ENCODE data around the gene NEK5.
"Not testable (repeated sequence)": the region's sequence is repeated elsewhere in the genome, so short reads cannot be mapped to it uniquely, and the experiment has no call there.

Gene NEK5

DNA sequence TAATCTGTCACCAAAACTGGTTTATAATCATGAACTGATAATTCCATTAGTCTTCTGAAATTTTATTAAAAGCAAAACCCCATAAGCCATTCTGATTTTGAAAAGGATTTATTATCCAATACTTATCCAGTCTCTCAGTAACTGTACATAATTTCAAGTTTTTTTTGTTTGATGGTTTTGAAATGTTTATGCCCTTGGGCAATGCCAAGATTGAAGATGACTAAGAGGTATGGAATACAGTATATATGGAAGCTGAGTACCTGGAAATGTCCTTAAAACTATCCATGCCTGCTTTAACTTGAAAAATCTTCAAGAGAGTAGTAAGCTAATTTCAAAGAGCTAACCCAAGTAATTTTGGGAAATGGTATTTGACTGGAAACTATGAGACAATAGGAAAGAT, 1.8 kb upstream of the NEK5 start:
- no peak for DNase-seq

- peak; percentile 45 to 72 for DNase-seq
Measured at GRCh38 chr13:52127783-52128702, 830 bp downstream of the NEK5 start.

GRCh38 chr13:52127378-52127777, 1.5 kb downstream of the NEK5 start:
- no peak for DNase-seq

- no peak for DNase-seq
Measured at GRCh38 chr13:52125547-52125946, 3.3 kb downstream of the NEK5 start.

GRCh38 chr13:52118595-52118994, 10.3 kb downstream of the NEK5 start:
- no peak for DNase-seq

- no peak for DNase-seq
Measured at GRCh38 chr13:52118095-52118494, 10.8 kb downstream of the NEK5 start.

GRCh38 chr13:52112591-52112990, 16.3 kb downstream of the NEK5 start:
- no peak for DNase-seq

GRCh38 chr13:52109116-52109670, 19.7 kb downstream of the NEK5 start:
- no peak for DNase-seq

GRCh38 chr13:52105841-52106240, 23.0 kb downstream of the NEK5 start:
- DNase-seq: no peak

DNA sequence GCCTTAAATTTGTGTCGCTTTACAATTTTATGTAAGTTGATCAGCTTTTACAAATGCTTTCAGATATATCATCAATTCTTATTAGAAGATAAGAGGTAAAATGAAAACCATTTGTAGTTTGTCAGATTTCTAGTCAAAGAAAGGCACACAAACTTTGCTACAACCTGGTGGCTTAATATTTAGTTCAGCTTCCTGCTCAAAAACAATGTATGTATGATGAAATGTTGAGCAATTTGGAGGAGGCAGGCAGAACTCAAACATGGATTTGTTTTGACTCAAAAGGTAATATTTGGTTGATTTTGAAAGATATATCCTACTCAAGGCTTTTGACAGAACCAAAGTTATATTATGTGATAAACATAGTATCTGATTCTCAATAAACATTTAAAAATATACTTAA, 24.2 kb downstream of the NEK5 start:
- DNase-seq: no peak

GRCh38 chr13:52103386-52103785, 25.5 kb downstream of the NEK5 start:
- DNase-seq: no peak

GRCh38 chr13:52102423-52102822, 26.4 kb downstream of the NEK5 start:
- not testable (repeated sequence) for DNase-seq

- no peak for DNase-seq
Measured at GRCh38 chr13:52097197-52097596, 31.7 kb downstream of the NEK5 start.

DNA sequence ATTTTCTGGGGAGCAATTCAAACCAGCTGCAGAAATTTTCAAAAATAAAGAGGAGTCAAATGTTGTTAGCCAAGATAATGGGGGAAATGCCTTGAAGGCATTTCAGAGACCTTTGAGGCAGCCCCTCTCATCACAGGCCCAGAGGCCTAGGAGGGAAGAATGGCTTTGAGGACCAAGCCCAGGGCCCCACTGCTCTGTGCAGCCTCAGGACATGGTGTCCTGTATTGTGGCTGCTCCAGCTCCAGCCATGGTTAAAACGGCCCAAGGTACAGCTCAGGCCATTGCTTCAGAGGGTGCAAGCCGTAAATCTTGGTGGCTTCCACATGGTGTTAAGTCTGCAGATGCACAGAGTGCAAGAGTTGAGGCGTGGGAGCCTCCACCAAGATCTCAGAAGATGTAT, 32.1 kb downstream of the NEK5 start:
- DNase-seq: no peak

DNA sequence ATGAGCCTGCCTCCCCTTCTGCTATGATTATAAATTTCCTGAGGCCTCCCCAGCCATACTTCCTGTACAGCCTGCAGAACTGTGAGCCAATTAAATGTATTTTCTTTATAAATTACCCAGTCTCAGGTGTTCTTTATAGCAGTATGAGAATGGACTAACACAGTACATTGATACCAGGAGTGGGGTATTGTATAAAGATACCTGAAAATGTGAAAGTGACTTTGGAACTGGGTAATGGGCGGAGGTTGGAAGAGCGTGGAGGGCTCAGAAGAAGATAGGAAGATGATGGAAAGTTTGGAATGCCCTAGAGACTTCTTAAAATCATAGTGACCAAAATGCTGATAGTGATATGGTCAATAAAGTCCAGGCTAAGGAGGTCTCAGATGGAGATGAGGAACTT, 32.8 kb downstream of the NEK5 start:
- DNase-seq: no peak

DNA sequence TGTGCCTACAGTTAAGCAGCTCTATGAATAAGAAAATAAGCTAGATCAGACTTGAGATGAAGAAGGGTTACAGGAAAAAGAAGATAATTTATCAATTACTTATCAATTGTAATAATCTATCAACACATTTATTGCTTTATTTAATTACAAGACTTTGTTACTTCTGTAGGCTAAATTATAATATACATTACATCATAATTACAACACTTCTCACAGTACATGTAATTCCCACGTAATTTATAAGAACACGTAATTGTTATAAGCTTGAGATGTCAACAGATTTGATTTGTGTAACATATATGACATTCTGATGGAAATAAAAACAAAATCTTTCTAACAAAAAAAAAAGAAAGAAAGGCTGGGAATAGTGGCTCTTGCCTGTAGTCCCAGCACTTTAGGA, 36.8 kb downstream of the NEK5 start:
- DNase-seq: no peak

DNA sequence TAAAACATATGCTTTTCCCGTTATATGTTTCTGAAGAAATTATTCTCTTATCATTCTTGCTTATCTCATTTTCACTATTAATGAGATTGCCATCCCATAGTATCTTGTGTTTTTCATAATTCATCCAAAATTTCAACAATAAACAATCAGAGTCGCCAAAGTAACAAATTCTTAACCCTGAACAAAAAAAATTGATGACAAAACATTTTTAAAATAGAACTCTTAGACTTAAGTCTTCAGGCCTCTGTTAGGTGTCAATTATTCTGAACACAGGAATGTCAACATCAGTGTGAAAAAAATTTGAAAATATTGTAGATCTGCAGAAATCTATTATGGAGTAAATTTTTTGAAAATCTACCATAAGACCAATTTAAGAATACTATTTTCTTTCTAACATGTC, 37.4 kb downstream of the NEK5 start:
- DNase-seq: no peak

GRCh38 chr13:52085421-52085820, 43.5 kb downstream of the NEK5 start:
- DNase-seq: no peak

DNA sequence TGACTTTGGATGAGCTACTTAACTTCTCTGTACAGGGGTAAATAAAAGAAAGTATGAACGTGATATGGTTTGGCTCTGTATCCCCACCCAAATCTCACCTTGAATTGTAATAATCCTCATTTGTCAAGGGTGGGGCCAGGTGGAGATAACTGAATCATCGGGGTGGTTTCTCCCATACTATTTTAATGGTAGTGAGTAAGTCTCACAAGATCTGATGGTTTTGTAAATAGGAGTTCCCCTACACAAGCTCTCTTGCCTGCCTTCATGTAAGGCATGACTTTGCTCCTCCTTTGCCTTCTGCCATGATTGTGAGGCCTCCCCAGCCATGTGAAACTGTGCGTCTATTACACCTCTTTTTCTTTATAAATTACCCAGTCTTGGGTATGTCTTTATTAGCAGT, 43.9 kb downstream of the NEK5 start:
- DNase-seq: not testable (repeated sequence)

DNA sequence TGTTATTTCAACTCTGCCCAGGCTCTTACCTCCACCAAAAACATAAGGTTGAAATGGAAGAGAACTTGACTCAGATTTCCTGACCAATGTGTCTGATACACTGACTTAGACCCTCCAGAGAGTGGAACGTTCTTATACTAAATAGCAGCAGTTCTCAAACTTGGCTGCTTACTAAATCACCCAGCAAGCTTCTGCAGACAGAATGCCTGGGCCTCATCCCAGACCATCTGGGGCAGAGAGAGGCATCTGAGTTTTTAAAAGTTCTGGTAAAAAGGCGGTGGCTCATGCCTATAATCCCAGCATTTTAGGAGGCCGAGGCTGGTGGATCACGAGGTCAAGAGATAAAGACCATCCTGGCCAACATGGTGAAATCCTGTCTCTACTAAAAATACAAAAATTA, 46.3 kb downstream of the NEK5 start:
- DNase-seq: no peak

- DNase-seq: not testable (repeated sequence)
Measured at GRCh38 chr13:52079891-52080290, 49.0 kb downstream of the NEK5 start.

- DNase-seq: no peak
Measured at GRCh38 chr13:52070929-52071523, 57.8 kb downstream of the NEK5 start.

DNA sequence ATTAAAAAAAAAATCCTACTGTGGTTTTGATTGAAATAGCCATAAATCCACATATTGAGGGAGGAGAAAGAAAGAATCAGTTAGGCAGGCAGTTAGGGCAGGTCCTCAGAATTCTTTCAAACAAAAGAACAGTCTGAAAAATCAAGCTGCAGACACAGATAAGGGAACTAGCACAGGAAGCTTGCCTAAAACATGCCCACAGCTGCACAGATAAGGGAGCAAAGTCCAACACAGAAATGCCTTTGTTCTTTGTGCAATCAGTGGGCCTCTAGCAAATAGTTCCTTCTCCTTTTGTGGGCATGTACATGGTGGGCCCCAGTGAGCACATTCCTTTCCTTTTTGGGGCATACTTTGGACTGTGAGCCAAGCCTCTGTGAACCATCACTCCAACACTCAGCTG, 61.6 kb downstream of the NEK5 start:
- DNase-seq: no peak

GRCh38 chr13:52061587-52061986, 67.3 kb downstream of the NEK5 start:
- no peak for DNase-seq
